ENCODE data around the gene GAS2L1. TPM values are rescaled to one million over a fixed set of nuclear protein-coding genes. Genes with fewer than 3 reads are reported as not detected.

GAS2L1 gene
- polyA plus RNA-seq (ENCODE audit: insufficient read depth in 1 of 5, insufficient read length in 5 of 5, low replicate concordance in 1 of 5): 10 to 100 TPM in 1 of 5 donors, 1 to 10 TPM in 4; 5.2 to 11.1 (median 7.2) TPM
- long read RNA-seq, donor 1, partial matches to known transcripts: 14 of 17 reads
- long read RNA-seq, donor 1, other reads (novel, unspliced or antisense): 0 of 17 reads
- long read RNA-seq, donor 2, partial matches to known transcripts: 0 of 3 reads
- long read RNA-seq, donor 2, other reads (novel, unspliced or antisense): 0 of 3 reads
- long read RNA-seq, donor 3, partial matches to known transcripts: 0 of 4 reads
- long read RNA-seq, donor 3, other reads (novel, unspliced or antisense): 0 of 4 reads
- long read RNA-seq, donor 4, partial matches to known transcripts: 0 of 6 reads
- long read RNA-seq, donor 4, other reads (novel, unspliced or antisense): 0 of 6 reads
- long read RNA-seq, donor 5, partial matches to known transcripts: 0 of 5 reads
- long read RNA-seq, donor 5, other reads (novel, unspliced or antisense): 0 of 5 reads
- long read RNA-seq, donor 6, partial matches to known transcripts: 0 of 4 reads
- long read RNA-seq, donor 6, other reads (novel, unspliced or antisense): 0 of 4 reads
- long read RNA-seq, donor 7, partial matches to known transcripts: 0 of 9 reads
- long read RNA-seq, donor 7, other reads (novel, unspliced or antisense): 0 of 9 reads
- long read RNA-seq, donor 8: 0 reads

DNA sequence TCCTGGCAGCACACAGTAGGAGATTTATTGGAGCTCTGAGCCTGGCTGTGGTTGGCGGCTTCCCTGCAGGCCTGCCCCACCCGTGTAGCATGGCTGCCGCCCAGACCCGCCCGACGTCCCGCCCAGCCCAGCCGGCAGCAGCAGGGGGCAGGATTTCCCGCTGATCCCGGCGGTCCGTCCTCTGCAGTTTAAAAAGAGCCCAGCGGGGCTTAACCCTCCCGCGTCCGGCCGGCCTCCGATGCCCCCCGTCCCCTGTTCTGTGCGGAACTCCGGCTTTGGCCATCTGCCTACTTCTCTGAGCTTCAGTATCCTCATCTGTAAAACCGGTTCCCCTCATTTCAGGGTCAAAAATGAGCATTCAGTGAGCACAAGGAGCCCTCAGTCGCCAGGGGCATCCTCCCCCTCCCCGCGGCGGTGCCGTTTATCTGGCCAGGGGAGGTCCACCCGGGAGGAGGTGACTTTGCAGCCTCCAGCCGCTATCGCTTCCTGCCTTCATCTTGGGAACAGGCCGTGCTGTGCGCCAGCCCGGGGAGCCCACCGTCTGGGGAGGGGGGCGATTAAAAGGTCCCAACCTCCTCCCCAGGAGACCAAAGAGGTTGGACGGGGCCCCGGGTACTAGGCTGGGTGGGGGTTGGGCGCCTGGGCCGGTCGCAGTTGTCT lies at the start of gene GAS2L1:
Gene GAS2L1 (plus strand): TSS at position 476 of the 660 bp plus-strand sequence. CDS start 1,456 bp downstream, outside the sequence.
- peak; percentile 80 to 81 for DNase-seq

GRCh38 chr22:29257751-29258181 lies 48.7 kb upstream of the GAS2L1 start:
- no peak for DNase-seq

GRCh38 chr22:29258407-29259252 lies 47.8 kb upstream of the GAS2L1 start:
- no peak for DNase-seq

GRCh38 chr22:29259253-29259899 lies 47.1 kb upstream of the GAS2L1 start:
- no peak for DNase-seq

- DNase-seq: no peak
Measured at GRCh38 chr22:29260031-29260560, 46.4 kb upstream of the GAS2L1 start.

- no peak for DNase-seq
Measured at GRCh38 chr22:29260601-29261315, 45.7 kb upstream of the GAS2L1 start.

GRCh38 chr22:29263791-29264276 lies 42.6 kb upstream of the GAS2L1 start:
- no peak for DNase-seq

DNA sequence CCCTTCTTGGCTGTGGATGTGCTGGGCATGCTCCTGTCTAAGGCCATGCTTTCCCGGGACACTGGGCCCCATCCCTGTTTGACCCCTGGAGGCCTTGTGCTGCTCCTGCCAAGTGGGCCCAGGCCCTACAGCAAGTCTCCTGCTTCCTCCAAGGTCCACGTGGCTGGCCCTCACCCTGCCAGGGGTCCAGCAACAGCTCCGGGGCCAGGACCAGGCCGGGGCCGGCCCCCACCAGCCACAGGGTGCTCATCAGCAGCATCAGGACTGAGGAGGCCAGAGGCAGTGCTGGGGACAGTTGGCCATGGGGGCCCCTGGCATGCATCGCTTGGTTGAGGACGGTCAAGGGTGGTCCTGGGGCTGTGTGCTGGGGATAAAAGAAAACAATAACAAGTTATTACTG lies 41.1 kb upstream of the GAS2L1 start:
- no peak for DNase-seq

DNA sequence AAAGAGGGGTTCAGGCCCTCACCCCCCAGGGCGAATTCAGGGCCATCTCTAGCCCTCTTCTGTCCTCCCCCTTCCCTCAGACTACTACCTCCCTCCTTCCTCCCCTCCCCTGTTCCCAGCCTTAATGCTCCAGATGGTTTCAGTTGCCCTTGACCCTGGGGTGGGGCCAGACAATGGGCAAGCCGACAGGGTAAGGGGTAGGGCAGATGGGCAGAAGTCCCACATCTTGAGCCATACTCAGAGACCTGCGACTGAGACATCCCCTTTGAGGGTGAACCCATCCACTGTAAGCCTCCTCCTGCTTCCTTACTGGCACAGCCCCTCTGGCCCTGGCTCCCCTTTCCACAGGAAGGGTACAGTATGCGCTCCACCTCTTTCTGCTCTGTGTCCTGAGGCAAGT lies 40.5 kb upstream of the GAS2L1 start:
- no peak for DNase-seq

DNA sequence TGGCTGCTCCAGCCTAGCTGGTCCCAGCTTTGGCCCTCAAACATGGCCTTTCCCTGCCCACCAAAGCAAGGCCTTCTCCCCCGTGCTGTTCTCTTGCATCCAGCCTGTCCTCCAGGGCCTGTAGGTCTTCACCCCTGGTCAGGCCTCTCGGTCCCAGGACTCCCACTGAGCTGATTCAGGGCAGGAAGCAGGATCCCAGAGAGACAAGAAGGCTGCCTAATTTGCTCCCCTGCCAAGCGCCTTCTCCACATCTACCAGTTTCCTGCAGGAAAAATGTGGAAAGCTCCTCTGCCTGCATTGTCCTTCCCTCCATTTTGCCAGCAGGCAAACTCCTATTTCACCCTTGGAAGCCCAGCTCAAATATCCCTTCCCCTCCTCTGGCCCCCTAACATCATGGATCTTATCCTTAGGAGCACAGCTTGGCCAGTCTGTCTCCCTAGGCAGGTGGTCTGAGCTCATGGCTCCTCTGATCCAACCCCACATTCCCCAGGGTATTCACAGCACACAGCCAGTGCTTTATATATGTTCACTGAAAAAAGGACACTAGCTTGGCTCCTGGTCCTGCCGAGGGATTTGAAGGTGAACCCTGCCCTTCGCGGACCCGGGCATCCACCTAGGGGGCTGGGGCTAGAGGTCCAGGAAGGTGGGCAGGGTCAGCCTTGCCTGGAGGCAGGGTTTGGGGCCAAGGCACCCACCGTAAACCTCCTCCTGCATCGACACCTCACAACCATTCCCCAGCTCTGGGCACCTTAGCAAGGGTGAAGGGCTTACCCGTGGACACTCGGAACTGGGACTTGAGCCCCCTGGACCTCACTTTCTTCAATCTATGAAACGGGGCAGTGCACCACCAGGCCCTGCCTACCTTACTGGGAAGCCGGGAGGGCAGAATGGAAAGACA lies 39.6 kb upstream of the GAS2L1 start:
- no peak for DNase-seq

GRCh38 chr22:29267462-29267857 lies 39.0 kb upstream of the GAS2L1 start:
- no peak for DNase-seq

DNA sequence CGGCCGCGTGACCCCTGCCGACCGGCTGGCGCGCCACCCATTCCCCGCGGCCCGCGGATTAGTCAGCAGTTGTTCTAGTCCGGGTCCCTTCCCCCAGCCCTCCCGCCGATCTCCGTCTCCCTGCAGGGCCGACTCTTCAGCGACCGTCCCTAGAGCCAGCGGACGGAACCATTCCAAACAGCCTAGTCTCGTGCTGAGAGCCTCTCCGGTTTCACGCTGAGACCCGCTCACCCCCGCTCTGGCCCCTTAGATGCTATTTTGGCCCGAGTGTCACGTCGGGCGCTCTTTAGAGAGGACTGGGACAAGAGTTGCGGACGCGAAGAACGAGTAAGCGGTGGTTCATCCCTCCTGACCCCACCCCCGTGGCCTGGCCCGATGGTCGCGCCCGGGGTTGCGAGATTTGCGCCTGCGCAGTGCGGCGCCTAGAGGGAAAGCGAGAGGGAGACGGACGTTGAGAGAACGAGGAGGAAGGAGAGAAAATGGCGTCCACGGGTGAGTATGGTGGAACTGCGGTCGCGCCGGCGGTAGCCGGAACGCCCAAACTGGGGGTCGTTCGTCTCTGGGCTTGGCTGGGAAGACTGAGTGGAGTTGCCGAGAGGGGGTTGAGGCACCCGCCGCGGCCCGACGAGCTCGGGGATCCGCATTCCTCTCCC lies 38.5 kb upstream of the GAS2L1 start, which contains the start of the genes EWSR1 and RHBDD3:
Gene EWSR1 (plus strand): TSS at position 411 of the 653 bp plus-strand sequence. CDS start 69 bp downstream, at position 480.
Gene RHBDD3 (minus strand): TSS at position 124 of the 653 bp plus-strand sequence. CDS start 2,355 bp downstream, outside the sequence.
- DNase-seq: peak; percentile 96 to 97

- peak; percentile 71 to 75 for DNase-seq
Measured at GRCh38 chr22:29268511-29269229, 37.8 kb upstream of the GAS2L1 start.

DNA sequence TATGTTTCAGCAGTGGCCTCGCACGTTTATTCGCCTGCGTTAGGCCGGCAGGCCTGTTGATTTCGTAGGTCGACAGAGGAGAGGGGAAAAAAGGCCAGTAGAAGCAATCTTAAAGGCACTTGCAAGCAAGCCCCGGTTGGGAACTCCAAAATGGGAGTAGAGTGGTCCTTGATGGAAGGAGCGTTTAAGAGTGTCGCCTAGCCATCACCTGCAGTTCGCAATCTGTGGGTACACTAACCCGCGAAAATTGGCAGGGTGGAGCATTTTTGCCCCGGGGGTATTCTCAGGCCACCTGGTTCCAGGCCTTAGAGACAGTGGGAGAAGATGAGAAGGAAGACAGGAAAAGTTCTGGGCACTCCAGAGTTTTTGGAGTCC lies 37.2 kb upstream of the GAS2L1 start:
- DNase-seq: no peak

- DNase-seq: no peak
Measured at GRCh38 chr22:29269731-29270474, 36.5 kb upstream of the GAS2L1 start.

DNA sequence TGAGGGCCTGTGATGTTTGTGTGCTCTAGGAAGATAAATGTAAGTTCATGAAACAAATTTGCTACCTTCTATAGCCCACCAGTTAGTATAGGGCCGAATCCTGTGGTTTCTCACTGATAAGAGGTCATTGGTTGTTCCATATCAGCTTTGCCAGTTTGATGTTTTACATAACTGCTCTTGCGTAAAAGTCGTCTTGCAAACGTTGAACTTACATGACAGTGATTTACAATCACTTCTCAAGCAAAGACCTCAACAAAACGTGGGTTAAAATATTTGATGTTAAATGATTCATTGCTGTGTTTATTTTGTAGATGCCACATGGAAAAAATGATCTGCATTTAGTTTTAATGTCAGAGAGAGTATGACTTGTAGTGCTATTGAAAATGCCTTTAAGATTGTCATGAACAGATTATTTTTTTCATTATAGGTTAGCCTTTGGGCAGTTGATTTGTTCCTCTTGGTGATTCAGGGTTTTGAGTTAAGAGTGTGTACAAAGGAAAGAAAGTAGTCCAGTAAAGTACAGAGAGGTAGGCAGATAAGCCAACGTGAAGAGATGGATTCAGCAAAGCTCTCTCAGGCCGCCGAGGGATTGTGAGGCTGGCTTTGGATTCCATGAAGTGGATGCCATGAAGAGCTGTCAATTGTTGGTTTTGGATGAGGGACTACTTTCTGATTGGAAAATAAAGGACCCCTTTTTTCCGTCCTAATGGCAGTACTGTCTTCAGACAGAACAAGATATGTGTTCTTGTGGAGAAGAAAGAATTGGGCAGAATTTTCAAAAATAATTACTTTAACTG lies 35.8 kb upstream of the GAS2L1 start:
- DNase-seq: no peak

All from right lung (tissue), 10 donors.